BJ (cell line): ENCODE results near the gene CAPZA3. TPM values are rescaled to one million over a fixed set of nuclear protein-coding genes. Genes with fewer than 3 reads are reported as not detected.

Source experiments
- CTCF ChIA-PET: fragments of 350-600 bp; formaldehyde crosslinking; extraction: SDS; loops from one replicate; lab custom pipeline; 2021; ENCODE audit warnings: antibody characterized with exemption, inconsistent platforms; lab: Yijun Ruan, JAX
- POLR2A ChIA-PET: fragments of 300-600 bp; sonication (Branson Sonifier 250); formaldehyde crosslinking; extraction: SDS; loops from one replicate; lab custom pipeline; 2021; ENCODE audit warnings: antibody characterized with exemption; lab: Charles Lee
- DNase-seq: peaks from one replicate; pipeline ENCODE4 v3.0.0-alpha.2; 2011; ENCODE audit warnings: low read depth
- H3K27me3 ChIP-seq: 2 replicates; pipeline ENCODE4 v1.6.0; 2011; ENCODE audit warnings: low read length; ENCODE audit not compliant: control insufficient read depth, insufficient read depth
- H3K36me3 ChIP-seq: 2 replicates; pipeline ENCODE4 v1.5.1; 2011; ENCODE audit warnings: low read length; ENCODE audit not compliant: control insufficient read depth, insufficient read depth
- H3K4me3 ChIP-seq: 2 replicates; pipeline ENCODE4 v1.5.1; 2011; ENCODE audit warnings: low read depth, mild to moderate bottlenecking, control low read depth, low read length
- CTCF ChIP-seq: IDR thresholded peaks from 2 replicates; pipeline ENCODE4 v1.5.1; 2011; ENCODE audit warnings: low read depth, mild to moderate bottlenecking, control low read depth, inconsistent platforms, low read length, moderate library complexity; ENCODE audit not compliant: insufficient read depth
- polyA plus RNA-seq: library from polyadenylated mRNA; depleted of rRNA; stranded (reverse); fragments of >200 nt; gene quantifications from 2 replicates; pipeline ENCODE4 v1.2.3, GENCODE V29; 2011

Gene CAPZA3
- polyA plus RNA-seq, 1 experiment, result not detected

- no peak for TF ChIP-seq CTCF
- ChIA-PET CTCF (no interaction called here), POLR2A (interaction anchor here (0.6 kb wide), 1 partner anchor 17 kb away, joined by 7 read pairs; no protein-coding TSS in a partner anchor)
- no peak overlapping the region for H3K4me3 ChIP-seq
- DNase-seq, result no peak
- no peaks in the 10 kb centered on the region for H3K27me3 ChIP-seq
- no peaks in the 10 kb centered on the region for H3K36me3 ChIP-seq
Observed at GRCh38 chr12:18731156-18731555, 6.8 kb upstream of the CAPZA3 start.

- DNase-seq, result peak; percentile 89
- H3K36me3 ChIP-seq, result no peaks in the 10 kb centered on the region
- no peaks in the 10 kb centered on the region for H3K27me3 ChIP-seq
- POLR2A ChIA-PET, result interaction anchor here (0.5 kb wide), 1 partner anchor 17 kb away, joined by 7 read pairs; no protein-coding TSS in a partner anchor
- TF ChIP-seq CTCF, result no peak
- CTCF ChIA-PET, result no interaction called here
- H3K4me3 ChIP-seq, result no peak overlapping the region
Observed at GRCh38 chr12:18747895-18748294, 10.0 kb downstream of the CAPZA3 start.

- H3K4me3 ChIP-seq, result no peak overlapping the region
- POLR2A ChIA-PET, result no interaction called here
- H3K27me3 ChIP-seq, result no peaks in the 10 kb centered on the region
- peak; percentile 19 for DNase-seq
- CTCF ChIA-PET, result interaction anchor here (0.6 to 0.7 kb wide), 2 partner anchors 12 to 43 kb away, joined by 3 read pairs; partner anchors contain the start of genes CAPZA3 and PLCZ1
- H3K36me3 ChIP-seq, result no peaks in the 10 kb centered on the region
- no peak for TF ChIP-seq CTCF
Observed at GRCh38 chr12:18749386-18749957, 11.6 kb downstream of the CAPZA3 start.

- no peaks in the 10 kb centered on the region for H3K36me3 ChIP-seq
- DNase-seq, result no peak
- ChIA-PET POLR2A (no interaction called here), CTCF (interaction anchor here (0.6 to 0.7 kb wide), 2 partner anchors 12 to 43 kb away, joined by 3 read pairs; partner anchors contain the start of genes CAPZA3 and PLCZ1)
- H3K4me3 ChIP-seq, result no peak overlapping the region
- no peak for TF ChIP-seq CTCF
- no peaks in the 10 kb centered on the region for H3K27me3 ChIP-seq
Observed at GRCh38 chr12:18750085-18750484, 12.2 kb downstream of the CAPZA3 start.

- ChIA-PET CTCF (interaction anchor here (0.8 to 1.0 kb wide), 2 partner anchors 31 to 502 kb away, joined by 3 read pairs; no protein-coding TSS in a partner anchor), POLR2A (no interaction called here)
- DNase-seq, result no peak
- Histone ChIP-seq H3K4me3 (no peak overlapping the region), H3K27me3 (no peaks in the 10 kb centered on the region), H3K36me3 (no peaks in the 10 kb centered on the region)
- TF ChIP-seq CTCF, result no peak
Observed at GRCh38 chr12:18751866-18752265, 13.9 kb downstream of the CAPZA3 start.
